Esophagus (tissue), 2 donors: Measurements from ENCODE around the gene POP7. TPM values are rescaled to one million over a fixed set of nuclear protein-coding genes. Genes with fewer than 3 reads are reported as not detected.
A peak's percentile ranks its signal among the peaks of the same experiment; 100 is the strongest.
"Not testable (repeated sequence)": the region's sequence is repeated elsewhere in the genome, so short reads cannot be mapped to it uniquely, and the experiment has no call there.

Experiments used
- H3K27ac ChIP-seq, 2 donors: one replicate each; pipeline ENCODE4 v1.5.1; 2013; ENCODE audit warnings: low read depth in 2 of 2, mild to moderate bottlenecking in 2 of 2, inconsistent platforms in 1 of 2, low read length in 1 of 2, moderate library complexity in 1 of 2
- H3K27me3 ChIP-seq, 2 donors: one replicate each; pipeline ENCODE4 v1.6.1; 2013; ENCODE audit warnings: low read length in 2 of 2, control low read depth in 1 of 2, mild to moderate bottlenecking in 1 of 2; ENCODE audit not compliant: insufficient read depth in 2 of 2, control insufficient read depth in 1 of 2
- H3K36me3 ChIP-seq, 2 donors: one replicate each; pipeline ENCODE4 v1.6.1; 2013; ENCODE audit warnings: low read length in 1 of 2; ENCODE audit not compliant: control insufficient read depth in 2 of 2, insufficient read depth in 2 of 2
- H3K4me1 ChIP-seq, 2 donors: one replicate each; pipeline ENCODE4 v1.6.1; 2013; ENCODE audit warnings: low read length in 1 of 2; ENCODE audit not compliant: control insufficient read depth in 2 of 2, insufficient read depth in 2 of 2
- H3K4me3 ChIP-seq, 2 donors: one replicate each; pipeline ENCODE4 v1.5.1; 2013; ENCODE audit warnings: low read length in 2 of 2, mild to moderate bottlenecking in 2 of 2, low read depth in 1 of 2, moderate library complexity in 1 of 2
- H3K9me3 ChIP-seq, 2 donors: one replicate each; pipeline ENCODE4 v1.6.1; 2013; ENCODE audit warnings: mild to moderate bottlenecking in 2 of 2, low read depth in 1 of 2, low read length in 1 of 2, moderate library complexity in 1 of 2; ENCODE audit not compliant: control insufficient read depth in 2 of 2, insufficient read depth in 1 of 2
- WGBS, 2 donors: extraction: QIAGEN DNeasy Blood & Tissue Kit; methylation state at CpG; one replicate each; pipeline ENCODE4 v1.1.7; 2013; 5-methylcytosine and 5-hydroxymethylcytosine counted together
- polyA plus RNA-seq, 2 donors: library from polyadenylated mRNA; stranded (reverse); fragments of 200-250 nt; gene quantifications; one replicate each; pipeline ENCODE4 v1.2.3, GENCODE V29; 2013
- donor health status: healthy with polysubstance abuse.
- donor health status: Bipolar disorder and iron deficiency.

POP7 gene
- 10 to 100 TPM; 29.4 to 42.1 TPM for polyA plus RNA-seq

DNA sequence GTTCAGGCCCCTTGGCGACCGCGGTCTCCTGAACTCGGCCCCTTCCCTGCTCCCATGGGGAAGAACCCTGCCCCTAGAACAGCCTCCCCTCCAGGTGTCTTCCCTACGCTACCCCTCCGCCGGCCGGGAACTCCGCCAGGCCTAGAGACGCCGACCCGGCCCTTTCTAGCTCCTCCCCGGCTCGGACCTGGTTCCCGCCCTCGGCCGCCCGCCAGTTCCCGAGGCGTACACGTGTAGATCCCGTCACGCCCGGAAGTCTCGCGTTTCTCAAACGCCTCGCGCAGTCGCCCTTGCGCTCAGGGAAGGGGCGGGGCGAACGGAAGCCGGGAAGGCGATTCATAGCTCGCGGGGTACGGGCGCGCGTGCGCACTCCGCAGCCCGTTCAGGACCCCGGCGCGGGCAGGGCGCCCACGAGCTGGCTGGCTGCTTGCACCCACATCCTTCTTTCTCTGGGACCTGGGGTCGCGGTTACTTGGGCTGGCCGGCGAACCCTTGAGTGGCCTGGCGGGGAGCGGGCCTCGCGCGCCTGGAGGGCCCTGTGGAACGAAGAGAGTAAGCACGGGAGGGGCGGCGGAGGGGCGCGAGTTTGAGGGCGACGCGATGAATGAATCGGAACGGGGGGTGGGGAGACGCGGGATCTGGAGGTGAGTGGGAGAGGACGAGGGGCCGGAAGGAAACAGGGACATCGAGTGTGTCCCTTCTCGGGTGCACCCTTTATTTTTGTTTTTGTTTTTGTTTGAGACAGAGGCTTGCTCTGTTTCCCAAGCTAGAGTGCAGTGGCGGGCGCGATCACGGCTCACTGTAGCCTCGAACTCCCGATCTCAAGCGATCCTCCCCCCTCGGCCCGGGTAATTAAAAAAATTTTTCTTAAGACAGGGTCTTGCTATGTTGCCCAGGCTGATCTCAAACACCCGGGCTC is at the start of gene POP7:
TSS of gene POP7 (plus strand) at position 369 of the 919 bp plus-strand sequence. CDS start 710 bp downstream, outside the sequence.
- peaks cover 2 to 4% of the 10 kb centered on the region in 2 donors for H3K36me3 ChIP-seq
- H3K9me3 ChIP-seq, result no peaks in the 10 kb centered on the region
- WGBS, 2 donors, result 0% methylated on average over 79 to 86 of the region's 86 CpGs
- peaks cover 4 to 12% of the 10 kb centered on the region in 2 donors for H3K4me1 ChIP-seq
- peak within 1 kb of the TSS; percentile 55 to 92 for H3K4me3 ChIP-seq
- no peaks in the 10 kb centered on the region for H3K27me3 ChIP-seq
- H3K27ac ChIP-seq, result peak within 1 kb of the TSS; percentile 91 to 97

DNA sequence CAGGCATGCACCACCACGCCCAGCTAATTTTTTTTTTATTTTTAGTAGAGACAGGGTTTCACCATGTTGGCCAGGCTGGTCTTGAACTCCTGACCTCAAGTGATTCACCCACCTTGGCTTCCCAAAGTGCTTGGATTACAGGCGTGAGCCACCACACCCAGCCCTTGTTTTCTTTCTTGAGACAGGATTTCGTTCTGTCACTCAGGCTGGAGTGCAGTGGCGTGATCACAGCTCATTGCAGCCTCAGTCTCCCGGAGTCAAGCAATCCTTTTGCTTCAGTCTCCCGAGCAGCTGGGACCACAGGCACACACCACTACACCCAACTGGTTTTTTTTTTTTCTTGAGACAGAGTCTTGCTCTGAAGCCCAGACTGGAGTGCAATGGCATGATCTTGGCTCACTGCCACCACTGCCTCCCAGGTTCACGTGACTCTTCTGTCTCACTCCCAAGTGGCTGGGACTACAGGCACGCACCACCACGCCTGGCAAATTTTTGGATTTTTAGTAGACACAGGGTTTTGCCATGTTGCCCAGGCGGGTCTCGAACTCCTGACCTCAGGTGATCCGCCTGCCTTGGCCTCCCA is 43.6 kb upstream of the POP7 start:
- 62 to 65% methylated on average over 12 of the region's 12 CpGs for WGBS, 2 donors
- H3K4me3 ChIP-seq, H3K4me1 ChIP-seq, H3K36me3 ChIP-seq, H3K9me3 ChIP-seq, H3K27me3 ChIP-seq: not testable (repeated sequence)
- H3K27ac ChIP-seq, result peak overlapping the region in 1 of 2 donors; percentile 15

DNA sequence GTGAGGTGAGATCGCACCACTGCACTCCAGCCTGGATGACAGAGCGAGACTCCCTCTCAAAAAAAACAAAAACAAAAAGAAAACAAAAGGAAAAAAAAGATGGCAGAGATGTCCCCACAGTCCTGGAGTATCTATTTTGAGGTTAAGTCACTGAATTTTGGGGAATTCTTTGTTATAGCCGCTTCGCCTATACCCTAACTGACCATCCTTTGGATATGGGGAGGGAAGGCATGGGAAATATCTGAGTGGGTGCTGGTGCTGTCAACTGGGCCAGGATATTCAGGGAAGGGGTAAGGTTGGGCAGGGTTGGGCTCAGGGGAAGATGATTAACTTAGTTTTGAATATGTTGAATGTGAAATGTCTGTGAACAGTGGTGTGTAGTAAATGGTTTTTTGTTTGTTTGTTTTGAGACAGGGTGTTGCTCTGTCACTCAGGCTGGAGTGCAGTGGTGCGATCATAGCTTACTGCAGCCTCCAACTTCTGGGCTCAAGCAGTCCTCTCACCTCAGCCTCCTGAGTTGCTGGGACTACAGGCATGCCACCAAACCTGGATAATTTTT is 40.7 kb upstream of the POP7 start:
- H3K36me3 ChIP-seq, result no peaks in the 10 kb centered on the region
- no peak overlapping the region for H3K27ac ChIP-seq
- H3K27me3 ChIP-seq, result no peaks in the 10 kb centered on the region
- no peaks in the 10 kb centered on the region for H3K9me3 ChIP-seq
- H3K4me3 ChIP-seq, result no peak overlapping the region
- H3K4me1 ChIP-seq, result no peaks in the 10 kb centered on the region
- WGBS, 2 donors, result 92 to 96% methylated on average over 5 of the region's 5 CpGs

DNA sequence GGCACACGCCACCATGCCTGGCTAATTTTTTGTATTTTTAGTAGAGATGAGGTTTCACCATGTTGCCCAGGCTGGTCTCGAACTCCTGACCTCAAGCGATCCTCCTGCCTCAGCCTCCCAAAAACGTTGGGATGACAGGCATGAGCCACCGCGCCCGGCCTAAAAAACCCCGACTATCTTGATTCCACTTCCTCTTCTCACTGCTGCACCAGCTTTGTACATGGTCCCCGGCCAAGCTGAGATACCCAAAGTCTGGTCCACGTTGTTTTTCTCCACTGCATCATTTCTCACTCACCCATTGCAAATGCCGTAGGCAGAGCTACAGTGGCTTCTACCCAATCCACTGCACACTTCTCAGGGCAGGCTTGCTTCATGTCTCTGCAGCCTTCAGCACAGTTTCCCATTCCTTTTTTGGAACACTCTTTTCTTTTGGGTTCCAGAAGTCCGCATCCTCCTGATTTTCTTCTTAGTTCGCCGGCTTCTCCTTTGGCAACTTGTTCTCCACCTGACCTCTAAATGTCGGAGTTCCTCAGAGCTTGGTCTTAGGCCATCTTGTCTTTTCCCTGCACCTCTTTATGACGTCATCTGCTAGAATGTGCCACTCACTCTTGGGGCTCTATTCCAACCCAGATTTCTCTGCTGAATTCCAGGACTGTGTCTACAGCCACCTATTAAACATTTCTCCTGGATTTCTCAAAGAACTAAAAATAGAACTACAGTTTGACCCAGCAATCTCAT is 38.4 kb upstream of the POP7 start:
- 73 to 79% methylated on average over 16 of the region's 16 CpGs for whole genome bisulfite sequencing, 2 donors
- no peaks in the 10 kb centered on the region for H3K36me3 ChIP-seq
- H3K4me1 ChIP-seq, result no peaks in the 10 kb centered on the region
- H3K27ac ChIP-seq, result no peak overlapping the region
- no peaks in the 10 kb centered on the region for H3K27me3 ChIP-seq
- H3K4me3 ChIP-seq, result no peak overlapping the region
- no peaks in the 10 kb centered on the region for H3K9me3 ChIP-seq

DNA sequence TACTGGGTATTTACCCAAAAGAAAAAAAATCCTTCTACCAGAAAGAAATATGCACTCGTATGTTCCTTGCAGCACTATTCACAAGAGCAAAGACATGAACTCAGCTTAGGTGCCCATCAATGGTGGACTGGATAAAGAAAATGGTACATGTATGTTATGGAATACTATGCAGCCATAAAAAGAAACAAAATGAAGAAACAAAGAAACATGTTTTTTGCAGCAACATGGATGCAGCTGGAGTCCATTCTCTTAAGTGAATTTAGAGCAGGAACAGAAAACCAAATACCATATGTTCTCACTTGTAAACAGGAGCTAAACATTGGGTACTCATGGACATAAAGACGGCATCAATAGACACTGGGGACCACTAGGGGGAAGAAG is 37.9 kb upstream of the POP7 start:
- no peak overlapping the region for H3K27ac ChIP-seq
- H3K4me3 ChIP-seq, result no peak overlapping the region
- WGBS, 2 donors, result 82 to 91% methylated on average over 2 of the region's 2 CpGs
- H3K36me3 ChIP-seq, result no peaks in the 10 kb centered on the region
- no peaks in the 10 kb centered on the region for H3K27me3 ChIP-seq
- H3K4me1 ChIP-seq, result no peaks in the 10 kb centered on the region
- H3K9me3 ChIP-seq, result no peaks in the 10 kb centered on the region

DNA sequence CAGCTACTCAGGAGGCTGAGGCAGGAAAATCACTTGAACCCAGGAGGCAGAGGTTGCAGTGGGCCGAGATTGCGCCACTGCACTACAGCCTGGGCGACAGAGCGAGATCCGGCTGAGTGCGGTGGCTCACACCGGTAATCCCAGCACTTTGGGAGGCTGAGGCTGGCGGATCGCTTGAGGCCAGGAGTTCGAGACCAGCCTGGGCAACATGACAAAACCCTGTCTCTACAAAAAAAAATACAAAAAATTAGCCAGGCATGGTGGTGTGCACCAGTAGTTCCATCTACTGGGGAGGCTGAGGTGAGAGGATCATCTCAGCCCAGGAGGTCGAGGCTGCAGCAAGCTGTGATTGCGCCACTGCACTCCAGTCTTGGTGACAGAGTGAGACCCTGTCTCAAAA is 36.8 kb upstream of the POP7 start:
- not testable (repeated sequence) for H3K27ac ChIP-seq, H3K4me3 ChIP-seq, H3K9me3 ChIP-seq, H3K4me1 ChIP-seq, H3K27me3 ChIP-seq, H3K36me3 ChIP-seq
- WGBS, 2 donors, result 94 to 96% methylated on average over 12 of the region's 12 CpGs

DNA sequence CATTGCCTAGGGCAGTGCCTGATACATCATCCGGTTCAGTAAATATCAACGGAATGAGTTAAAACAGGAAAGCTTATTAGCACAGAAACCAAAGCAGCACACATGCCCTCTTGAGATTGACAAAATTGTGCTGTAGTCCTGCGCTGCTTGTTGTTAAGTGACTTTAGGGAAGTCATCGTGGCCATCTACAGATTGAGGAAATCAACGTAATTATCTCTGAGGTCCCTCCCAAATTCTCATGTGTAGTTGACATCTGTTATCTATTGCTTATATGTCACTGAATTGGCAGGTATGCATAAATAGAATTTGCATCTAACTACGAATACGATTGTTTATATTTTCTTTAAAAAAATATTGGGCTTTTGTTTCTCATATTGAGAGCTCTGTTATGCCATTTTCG is 35.8 kb upstream of the POP7 start:
- H3K27me3 ChIP-seq, result no peaks in the 10 kb centered on the region

DNA sequence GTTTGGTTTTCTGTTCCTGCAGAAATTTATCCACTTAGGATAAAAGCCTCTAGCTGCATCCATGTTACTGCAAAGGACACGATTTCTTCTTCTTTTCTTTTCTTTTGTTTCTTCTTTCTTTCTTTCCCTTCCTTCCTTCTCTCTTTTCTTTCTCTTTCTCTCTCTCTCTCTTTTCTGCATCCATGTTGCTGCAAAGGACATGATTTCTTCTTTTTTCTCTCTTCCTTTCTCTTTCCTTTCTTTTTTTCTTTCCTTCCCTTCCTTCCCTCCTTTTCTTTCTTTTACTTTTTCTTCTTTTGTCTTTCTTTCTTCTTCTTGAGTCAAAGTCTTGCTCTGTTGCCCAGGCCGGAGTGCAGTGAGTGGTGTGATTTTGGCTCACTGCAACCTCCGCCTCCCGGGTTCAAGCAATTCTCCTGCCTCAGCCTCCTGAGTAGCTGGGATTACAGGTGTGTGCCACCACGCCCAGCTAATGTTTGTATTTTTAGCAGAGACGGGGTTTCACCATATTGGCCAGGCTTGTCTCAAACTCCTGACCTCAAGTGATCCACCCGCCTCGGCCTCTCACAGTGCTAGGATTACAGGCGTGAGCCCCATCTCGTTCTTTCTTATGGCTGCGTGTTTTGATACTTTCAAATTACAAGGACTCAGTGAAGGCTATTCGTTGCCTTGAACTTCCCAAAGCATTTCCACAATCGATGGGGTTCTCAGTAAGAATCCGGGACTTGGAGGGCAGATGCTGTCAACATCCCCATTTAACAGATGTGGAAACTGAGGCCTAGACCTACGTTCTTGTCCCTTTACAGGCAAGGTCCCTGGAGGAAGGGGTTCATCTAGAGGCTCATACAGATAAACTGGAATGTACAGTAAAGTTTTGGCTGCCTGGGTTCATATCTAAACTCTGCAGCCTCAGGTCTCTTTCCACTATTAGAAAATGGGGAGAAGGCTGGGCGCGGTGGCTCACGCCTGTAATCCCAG is 34.3 kb upstream of the POP7 start:
- Histone ChIP-seq H3K4me3 (no peak overlapping the region), H3K27me3 (no peaks in the 10 kb centered on the region), H3K9me3 (no peaks in the 10 kb centered on the region), H3K4me1 (peaks cover 2 to 3% of the 10 kb centered on the region in 2 donors), H3K36me3 (peaks cover 1 to 3% of the 10 kb centered on the region in 2 donors), H3K27ac (no peak overlapping the region)
- 91 to 92% methylated on average over 18 of the region's 18 CpGs for WGBS, 2 donors

More for the DNA sequence above, 35.8 kb upstream of the POP7 start:
- no peak overlapping the region for H3K27ac ChIP-seq
- H3K9me3 ChIP-seq, result no peaks in the 10 kb centered on the region
- H3K4me1 ChIP-seq, result no peaks in the 10 kb centered on the region
- H3K36me3 ChIP-seq, result no peaks in the 10 kb centered on the region
- H3K4me3 ChIP-seq, result no peak overlapping the region
- WGBS, 2 donors, result 68 to 73% methylated on average over 8 of the region's 8 CpGs
